ENCODE data around the gene DDX49. TPM values are rescaled to one million over a fixed set of nuclear protein-coding genes. Genes with fewer than 3 reads are reported as not detected.
A peak's percentile ranks its signal among the peaks of the same experiment; 100 is the strongest.

Gene DDX49
- total and polyA plus RNA-seq, 2 donors from 2014 or later, result 39.5 to 40.6 TPM

- TF ChIP-seq CTCF (IDR thresholded peaks at IDR 0.05; ENCODE audit: borderline replicate concordance, extremely low read depth, insufficient read depth), result peak; percentile 9
- Histone ChIP-seq H3K4me3 (ENCODE audit: low read length in 3 of 3) (no peak overlapping the region), H3K27ac (ENCODE audit: low read depth in 2 of 2, low read length in 2 of 2) (no peak overlapping the region), H3K36me3 (ENCODE audit: control insufficient read depth in 2 of 3, insufficient read depth in 3 of 3, low read length in 3 of 3) (no peaks in the 10 kb centered on the region), H3K27me3 (ENCODE audit: control insufficient read depth, insufficient read depth, low read length) (no peaks in the 10 kb centered on the region), H3K9ac (ENCODE audit: low read length in 3 of 3) (no peak overlapping the region), H3K4me1 (ENCODE audit: control insufficient read depth in 2 of 3, insufficient read depth in 2 of 3, low read depth in 1 of 3, low read length in 3 of 3) (no peaks in the 10 kb centered on the region), H3K9me3 (ENCODE audit: control insufficient read depth in 2 of 3, insufficient read depth in 1 of 3, low read length in 3 of 3) (no peaks in the 10 kb centered on the region)
- FAIRE-seq (no peak), DNase-seq (peak; percentile 77 to 86 (median 78))
- intact Hi-C loops (cut with DNase I), result no loop called here
Observed at GRCh38 chr19:18895038-18895823, 24.3 kb upstream of the DDX49 start.

DNA sequence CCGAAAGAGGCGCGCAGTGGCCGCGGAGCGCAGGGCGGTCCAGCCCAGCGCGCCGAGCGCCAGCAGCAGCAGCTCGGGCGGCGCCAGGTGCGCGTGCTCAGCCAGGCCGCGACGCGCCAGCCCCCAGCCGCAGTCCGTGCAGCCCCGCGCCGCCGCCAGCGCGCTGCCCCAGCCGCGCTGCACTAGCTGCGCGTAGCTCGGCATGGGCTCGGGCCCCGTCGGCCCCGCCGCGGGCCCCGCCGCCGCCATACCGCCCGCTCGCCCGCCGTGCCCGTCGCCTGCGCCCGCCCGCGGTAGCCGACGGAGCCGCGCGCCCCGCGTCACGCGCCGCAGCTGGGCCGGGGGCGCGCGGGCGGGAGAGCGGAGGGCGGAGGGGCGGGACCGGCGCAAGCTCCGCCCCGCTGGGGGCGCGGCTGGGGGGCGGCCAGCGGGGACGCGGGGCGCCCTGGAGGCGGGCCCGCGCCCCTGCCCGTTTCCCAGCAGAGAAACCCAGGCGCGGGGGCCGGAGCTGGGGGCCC, 23.6 kb upstream of the DDX49 start, which contains the start of gene CERS1:
Gene CERS1, minus strand, starts transcription at position 335 of the 518 bp plus-strand sequence. Its CDS starts 86 bp downstream, at position 249.
- DNase-seq (peak in 2 of 5 donors; percentile 34 to 54), FAIRE-seq (no peak)
- H3K27ac ChIP-seq (ENCODE audit: low read depth in 2 of 2, low read length in 2 of 2), result no peak within 1 kb of the TSS
- H3K27me3 ChIP-seq (ENCODE audit: control insufficient read depth, insufficient read depth, low read length), result no peaks in the 10 kb centered on the region
- no peaks in the 10 kb centered on the region for H3K9me3 ChIP-seq (ENCODE audit: control insufficient read depth in 2 of 3, insufficient read depth in 1 of 3, low read length in 3 of 3)
- H3K36me3 ChIP-seq (ENCODE audit: control insufficient read depth in 2 of 3, insufficient read depth in 3 of 3, low read length in 3 of 3), result no peaks in the 10 kb centered on the region
- TF ChIP-seq CTCF (IDR thresholded peaks at IDR 0.05; ENCODE audit: borderline replicate concordance, extremely low read depth, insufficient read depth), result no peak
- H3K4me1 ChIP-seq (ENCODE audit: control insufficient read depth in 2 of 3, insufficient read depth in 2 of 3, low read depth in 1 of 3, low read length in 3 of 3), result no peaks in the 10 kb centered on the region
- H3K4me3 ChIP-seq (ENCODE audit: low read length in 3 of 3), result no peak within 1 kb of the TSS
- intact Hi-C loops (cut with DNase I), result no loop called here
- H3K9ac ChIP-seq (ENCODE audit: low read length in 3 of 3), result no peak within 1 kb of the TSS

DNA sequence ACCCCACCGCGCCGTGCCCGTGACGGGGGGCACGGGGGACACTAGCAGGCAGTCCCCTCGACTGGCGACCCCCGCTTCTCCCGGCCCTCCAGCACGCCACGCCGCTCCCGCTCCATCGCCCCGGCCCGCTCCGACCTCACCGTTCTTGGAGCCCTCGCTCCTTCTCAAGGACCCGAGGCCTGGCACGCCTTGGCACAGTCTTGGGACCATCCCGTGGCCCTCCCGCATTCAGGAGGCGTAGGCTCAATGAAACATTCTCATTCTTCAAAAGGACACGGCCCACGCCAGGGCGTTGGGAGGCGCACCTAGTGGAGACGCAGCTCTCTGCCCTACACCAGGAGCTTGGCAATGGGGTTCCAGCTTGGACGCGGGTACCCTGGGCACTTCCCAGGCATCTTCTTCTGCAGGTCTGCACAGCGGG, 23.1 kb upstream of the DDX49 start:
- no peak overlapping the region for H3K27ac ChIP-seq (ENCODE audit: low read depth in 2 of 2, low read length in 2 of 2)
- FAIRE-seq (no peak), DNase-seq (peak in 2 of 5 donors; percentile 37 to 62)
- H3K9ac ChIP-seq (ENCODE audit: low read length in 3 of 3), result no peak overlapping the region
- TF ChIP-seq CTCF (IDR thresholded peaks at IDR 0.05; ENCODE audit: borderline replicate concordance, extremely low read depth, insufficient read depth), result no peak
- intact Hi-C loops (cut with DNase I), result no loop called here
- no peaks in the 10 kb centered on the region for H3K4me1 ChIP-seq (ENCODE audit: control insufficient read depth in 2 of 3, insufficient read depth in 2 of 3, low read depth in 1 of 3, low read length in 3 of 3)
- peaks cover 0 to 3% (median 0%) of the 10 kb centered on the region in 3 donors for H3K36me3 ChIP-seq (ENCODE audit: control insufficient read depth in 2 of 3, insufficient read depth in 3 of 3, low read length in 3 of 3)
- no peaks in the 10 kb centered on the region for H3K27me3 ChIP-seq (ENCODE audit: control insufficient read depth, insufficient read depth, low read length)
- no peaks in the 10 kb centered on the region for H3K9me3 ChIP-seq (ENCODE audit: control insufficient read depth in 2 of 3, insufficient read depth in 1 of 3, low read length in 3 of 3)
- no peak overlapping the region for H3K4me3 ChIP-seq (ENCODE audit: low read length in 3 of 3)
